GM21515 (cell line): ENCODE results near the gene TAF6.

ENCODE experiments used
- ATAC-seq: cut with Tn5 transposase; IDR thresholded peaks from one replicate; pipeline ENCODE4 v1.9.1; 2021; ENCODE audit not compliant: unreplicated experiment

Gene TAF6

DNA sequence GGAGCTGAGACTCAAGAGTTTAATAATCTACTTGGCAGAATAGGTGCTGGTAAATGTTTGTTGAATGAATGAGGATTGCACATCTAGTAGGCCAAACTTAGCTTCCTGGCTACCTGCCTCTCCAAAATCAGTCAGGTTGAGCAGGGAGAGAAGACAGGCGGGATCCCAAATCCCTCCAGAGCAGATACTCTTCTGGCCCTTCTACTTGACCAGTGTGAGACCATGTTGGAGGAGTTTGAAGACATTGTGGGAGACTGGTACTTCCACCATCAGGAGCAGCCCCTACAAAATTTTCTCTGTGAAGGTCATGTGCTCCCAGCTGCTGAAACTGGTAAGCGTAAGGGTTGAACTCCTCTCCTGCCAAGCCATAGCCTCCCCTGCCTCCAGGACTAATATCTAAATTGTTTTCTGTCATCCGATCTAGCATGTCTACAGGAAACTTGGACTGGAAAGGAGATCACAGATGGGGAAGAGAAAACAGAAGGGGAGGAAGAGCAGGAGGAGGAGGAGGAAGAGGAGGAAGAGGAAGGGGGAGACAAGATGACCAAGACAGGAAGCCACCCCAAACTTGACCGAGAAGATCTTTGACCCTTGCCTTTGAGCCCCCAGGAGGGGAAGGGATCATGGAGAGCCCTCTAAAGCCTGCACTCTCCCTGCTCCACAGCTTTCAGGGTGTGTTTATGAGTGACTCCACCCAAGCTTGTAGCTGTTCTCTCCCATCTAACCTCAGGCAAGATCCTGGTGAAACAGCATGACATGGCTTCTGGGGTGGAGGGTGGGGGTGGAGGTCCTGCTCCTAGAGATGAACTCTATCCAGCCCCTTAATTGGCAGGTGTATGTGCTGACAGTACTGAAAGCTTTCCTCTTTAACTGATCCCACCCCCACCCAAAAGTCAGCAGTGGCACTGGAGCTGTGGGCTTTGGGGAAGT, 5.4 kb upstream of the TAF6 start:
- ATAC-seq = no peak

DNA sequence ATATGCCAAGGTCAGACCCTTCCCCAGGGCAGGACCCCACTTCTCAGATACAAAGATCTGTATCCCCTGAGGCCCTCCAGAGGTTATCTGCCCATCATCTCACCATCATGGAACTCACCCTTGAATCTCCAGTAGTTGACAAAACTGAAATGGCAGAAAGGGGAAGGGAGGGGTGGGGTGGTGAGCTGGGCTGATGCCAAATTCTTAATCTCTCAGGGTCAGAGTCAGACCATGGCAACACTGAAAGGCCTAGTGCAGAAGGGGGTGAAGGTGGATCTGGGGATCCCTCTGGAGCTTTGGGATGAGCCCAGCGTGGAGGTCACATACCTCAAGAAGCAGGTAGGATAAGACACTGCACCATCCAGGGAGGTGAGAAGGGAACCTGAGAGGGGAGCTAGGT, 3.4 kb upstream of the TAF6 start:
- no peak for ATAC-seq

DNA sequence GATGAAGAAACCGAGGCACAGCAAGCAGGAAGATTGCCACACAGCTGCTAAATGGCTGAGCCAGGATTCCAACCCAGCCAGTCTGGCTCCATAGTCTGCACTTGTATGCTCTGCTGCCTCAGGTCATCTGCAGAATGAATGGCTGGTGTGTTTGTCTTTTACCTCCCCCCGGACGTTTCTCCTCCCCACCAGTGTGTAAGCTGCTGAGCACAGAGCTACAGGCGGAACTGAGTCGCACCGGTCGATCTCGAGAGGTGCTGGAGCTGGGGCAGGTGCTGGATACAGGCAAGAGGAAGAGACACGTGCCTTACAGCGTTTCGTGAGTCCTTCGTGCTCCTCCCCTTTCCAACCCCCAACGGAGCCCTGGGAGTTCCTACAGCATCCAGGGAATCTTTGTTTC, 2.9 kb upstream of the TAF6 start:
- no peak for ATAC-seq

DNA sequence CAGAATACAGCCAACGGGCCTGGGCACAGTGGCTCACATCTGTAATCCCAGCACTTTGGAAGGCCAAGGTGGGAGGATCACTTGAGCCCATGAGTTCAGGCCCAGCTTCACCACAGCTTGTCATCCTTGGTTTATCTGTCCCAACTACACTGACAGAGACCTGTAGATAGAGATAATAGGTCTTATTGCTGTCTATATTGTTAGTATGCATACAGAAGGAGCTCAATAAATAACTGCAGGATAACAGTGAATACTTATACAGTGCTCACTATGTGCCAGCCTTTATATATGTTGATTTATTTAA, 1.5 kb upstream of the TAF6 start:
- ATAC-seq = no peak

DNA sequence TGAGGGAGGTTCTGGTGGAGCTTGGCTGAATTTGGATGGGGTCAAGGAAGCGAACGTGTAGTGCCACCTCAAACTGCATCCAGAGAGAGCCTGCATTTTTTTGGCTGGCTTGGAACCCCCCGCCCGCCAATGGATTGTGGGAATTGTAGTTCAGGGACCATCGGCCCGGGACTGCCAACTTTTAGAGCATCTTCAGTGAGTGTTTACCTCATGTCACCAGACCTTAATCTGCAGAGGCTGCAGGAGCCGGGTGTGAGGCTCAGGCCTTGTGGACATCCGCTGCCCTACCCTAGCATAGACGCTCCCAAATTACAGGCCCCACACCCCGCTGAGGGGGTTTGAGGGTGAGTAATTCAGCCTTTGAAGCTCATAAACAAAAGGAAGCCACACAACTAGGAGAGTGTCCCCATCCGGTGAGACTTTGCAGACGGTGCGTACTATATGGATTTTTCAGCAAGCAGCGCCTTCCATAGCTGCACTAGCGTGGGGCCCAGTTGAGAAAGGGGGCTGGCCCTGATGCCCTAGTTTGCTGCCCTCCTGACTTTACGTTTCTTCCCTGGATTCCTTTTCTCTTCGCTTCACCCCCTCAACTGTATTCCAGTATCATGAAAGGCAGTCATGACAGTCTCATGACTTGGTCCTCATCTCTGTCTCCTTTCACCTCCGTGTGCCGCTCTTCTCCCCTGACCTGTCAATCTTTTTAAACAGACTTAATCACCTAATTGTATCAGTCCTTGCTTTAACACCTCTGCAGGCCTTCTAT, 993 bp upstream of the TAF6 start:
- peak; percentile 32 for ATAC-seq

DNA sequence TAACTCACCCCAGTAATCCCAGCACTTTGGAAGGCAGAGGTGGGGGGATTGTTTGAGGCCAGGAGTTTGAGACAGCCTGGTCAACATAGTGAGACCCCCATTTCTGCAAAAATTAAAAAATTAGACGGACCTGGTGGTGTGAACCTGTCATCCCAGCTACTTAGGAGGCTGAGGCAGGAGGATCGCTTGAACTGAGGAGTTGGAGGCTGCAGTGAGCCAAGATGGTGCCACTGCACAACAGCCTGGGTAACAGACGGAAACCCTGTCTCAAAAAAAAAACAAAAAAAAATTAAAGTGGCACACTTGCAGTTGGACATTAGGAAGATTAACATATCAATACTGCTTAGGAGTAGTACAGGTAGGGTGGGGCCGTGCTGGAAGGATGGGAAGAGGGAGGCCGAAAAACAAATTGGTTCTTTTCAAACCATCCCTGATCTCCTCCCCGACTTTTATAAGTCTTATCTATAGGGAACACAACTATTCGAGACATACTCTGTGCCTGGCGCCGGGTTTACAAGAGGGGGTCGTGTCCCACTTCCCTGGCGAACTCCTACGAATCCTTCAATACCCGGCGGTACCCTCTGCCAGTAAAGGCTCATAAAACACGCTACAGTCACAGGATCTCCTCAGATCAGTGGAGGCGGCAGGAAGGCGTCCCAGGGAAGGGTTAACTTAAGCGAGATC, 628 bp downstream of the TAF6 start:
- no peak for ATAC-seq

DNA sequence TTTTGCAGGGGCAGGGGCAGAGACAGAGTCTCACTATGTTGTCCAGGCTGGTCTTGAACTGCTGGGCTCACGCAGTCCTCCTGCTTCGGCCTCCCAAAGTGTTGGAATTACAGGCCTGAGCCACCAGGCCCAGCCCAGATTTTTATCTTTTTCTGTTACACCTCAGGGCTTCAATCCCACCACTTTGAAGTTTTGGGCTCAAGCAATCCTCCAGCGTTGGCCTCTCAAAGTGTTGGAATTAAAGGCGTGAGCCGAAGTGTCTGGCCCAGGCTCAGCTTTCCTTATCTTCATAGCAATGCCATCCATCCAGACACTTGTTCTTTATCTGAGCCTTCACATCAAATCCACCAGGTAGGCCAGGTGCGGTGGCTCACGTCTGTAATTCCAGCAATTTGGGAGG, 4.1 kb downstream of the TAF6 start:
- ATAC-seq = no peak

DNA sequence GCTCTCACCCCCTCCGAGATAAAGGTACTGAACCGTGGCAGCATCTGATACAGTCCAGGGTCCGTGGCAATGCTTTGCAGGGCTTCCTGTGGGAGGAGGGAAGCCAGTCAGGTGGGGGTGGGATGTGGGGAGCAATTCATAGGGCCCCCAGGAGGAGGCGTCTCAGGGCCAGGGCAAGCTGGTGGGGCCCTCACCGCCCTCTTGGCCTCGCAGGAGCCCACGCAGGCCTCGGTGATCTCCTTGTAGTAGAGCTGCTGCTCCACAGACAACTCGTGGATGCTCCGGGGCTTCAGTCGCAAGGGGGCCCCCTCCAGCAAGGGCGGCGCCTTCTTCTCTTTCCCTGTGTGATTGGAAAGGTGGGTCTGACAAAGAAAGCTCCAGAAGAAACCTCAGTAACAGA, 7.2 kb downstream of the TAF6 start:
- no peak for ATAC-seq

DNA sequence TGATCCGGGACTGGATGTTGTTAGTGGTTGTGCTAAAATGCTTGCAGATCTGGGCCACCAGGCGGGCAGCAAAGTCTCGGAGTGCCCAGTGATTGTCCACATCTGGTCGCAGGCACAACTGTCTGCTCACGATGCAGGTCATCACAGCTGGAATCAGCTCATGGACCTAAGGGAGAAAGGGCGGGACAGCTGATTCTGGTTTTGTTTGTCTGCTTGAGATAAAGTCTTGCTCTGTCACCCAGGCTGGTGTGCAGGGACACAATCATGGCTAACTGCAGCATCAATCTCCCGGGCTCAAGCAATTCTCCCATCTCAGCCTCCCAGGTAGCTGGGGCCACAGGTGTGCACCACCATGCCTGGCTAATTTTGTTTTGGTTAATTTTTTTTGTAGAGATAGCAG, 8.0 kb downstream of the TAF6 start:
- no peak for ATAC-seq

DNA sequence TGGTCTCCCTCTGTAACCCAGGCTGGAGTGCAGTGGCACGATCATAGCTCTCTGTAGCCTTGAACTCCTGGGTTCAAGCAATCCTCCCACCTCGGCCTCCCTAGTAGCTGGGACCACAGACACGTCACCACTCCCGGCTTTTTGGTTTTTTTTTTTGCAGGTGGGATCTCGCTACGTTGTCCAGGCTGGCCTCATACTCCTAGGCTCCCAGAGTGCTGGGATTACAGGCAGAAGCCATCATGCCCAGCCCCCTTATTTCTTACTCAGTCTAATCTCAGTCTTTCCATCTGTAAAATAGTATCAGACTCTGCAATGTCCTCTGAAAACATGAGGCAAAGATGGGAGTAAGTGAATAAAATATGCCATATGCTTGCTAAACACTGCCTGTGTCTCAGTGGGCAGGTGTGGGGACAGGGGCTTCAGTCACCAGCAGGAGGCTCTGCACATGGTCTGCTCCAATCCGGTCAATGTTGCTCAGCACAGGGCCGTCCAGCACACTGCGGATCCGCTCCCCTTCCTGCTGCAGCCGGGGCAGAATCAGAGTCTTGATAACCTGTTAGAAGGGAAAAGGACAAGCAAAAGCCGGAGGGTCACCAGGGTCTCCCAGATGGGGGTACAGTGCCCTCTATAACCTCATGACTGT, 9.5 kb downstream of the TAF6 start:
- ATAC-seq = no peak

DNA sequence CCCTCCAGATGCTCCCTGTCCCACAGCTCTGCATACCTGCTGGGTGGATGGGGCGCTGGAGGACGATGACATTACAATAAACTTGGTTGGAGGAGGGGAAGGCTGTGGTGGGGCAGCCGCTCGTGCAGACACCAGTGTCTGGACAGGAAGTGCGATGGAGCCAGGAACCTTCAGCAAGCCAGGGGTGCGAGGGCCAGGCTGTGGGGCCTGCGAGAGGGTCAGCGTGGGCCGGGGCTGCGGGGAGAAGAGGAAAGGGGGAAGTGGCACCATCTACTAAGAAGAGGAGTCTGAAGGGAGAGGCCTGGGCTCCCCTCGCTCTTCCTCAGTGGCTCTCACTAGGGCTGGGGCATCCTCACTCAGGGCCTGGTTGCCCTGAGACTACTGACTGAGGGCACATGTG, 11.3 kb downstream of the TAF6 start:
- ATAC-seq = no peak

DNA sequence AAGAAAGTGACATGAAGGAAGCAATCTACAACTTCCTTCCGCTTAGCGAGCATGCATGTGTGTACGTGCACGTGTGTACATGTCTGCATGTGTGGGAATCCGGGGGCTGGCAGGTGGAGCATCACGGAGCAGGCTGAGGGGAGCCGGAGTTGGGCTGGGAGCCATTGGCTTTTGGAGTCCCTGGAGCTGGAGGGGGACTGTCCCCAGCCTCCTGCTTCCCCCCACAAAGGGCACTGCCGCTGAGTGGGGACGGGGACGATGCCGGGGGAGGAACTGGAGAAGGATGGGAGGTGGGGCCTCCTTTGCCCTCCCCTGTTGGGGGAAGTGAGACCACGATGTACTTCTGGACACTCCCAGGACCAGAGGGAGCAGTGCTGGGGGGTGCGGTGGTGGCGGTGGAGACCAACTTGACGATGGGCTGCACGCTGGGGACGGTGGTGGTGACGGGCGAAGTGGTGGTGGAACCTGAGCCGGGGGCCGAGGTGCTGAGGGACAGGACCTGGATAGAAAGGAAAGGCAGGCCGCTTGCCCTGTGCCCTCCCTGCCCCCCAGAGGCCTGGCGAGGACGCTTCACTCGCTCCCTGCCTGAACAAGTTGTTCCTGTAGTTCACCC, 11.9 kb downstream of the TAF6 start:
- no peak for ATAC-seq

DNA sequence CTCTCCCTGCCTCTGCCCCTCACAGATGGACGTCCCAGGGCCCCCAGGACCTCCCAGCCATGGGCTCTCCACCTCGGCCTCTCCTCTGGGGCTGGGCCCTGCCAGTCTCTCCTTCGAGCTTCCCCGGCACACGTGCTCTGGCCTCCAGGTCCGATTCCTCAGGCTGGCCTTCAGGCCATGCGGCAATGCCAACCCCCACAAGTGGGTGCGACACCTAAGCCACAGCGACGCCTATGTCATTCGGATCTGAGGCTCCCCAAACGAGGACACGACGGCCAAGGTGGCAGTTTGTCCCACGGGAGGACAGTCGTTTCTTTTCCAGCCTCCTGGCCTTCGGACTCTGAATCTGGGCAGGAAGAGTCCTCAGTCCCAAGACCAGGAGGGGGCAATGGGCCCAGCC, 12.5 kb downstream of the TAF6 start:
- ATAC-seq = no peak

DNA sequence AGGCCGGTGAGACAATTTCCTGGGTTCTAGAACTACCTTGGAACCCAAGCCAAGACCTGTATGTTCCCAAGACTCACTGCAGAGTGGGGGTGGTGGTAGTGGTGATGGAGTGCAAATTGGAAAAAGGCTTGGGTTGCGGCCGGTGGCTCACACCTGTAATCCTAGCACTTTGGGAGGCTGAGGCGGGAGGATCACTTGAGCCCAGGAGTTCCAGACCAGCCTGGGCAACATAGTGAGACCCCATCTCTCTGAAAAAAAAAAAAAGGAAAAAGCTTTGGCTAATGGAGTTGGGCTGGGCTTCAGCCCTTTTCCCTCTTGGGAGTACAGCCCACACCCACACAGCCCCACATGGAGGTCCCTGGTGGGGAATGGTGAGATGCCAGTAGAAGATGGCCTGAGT, 13.6 kb downstream of the TAF6 start:
- ATAC-seq = no peak

DNA sequence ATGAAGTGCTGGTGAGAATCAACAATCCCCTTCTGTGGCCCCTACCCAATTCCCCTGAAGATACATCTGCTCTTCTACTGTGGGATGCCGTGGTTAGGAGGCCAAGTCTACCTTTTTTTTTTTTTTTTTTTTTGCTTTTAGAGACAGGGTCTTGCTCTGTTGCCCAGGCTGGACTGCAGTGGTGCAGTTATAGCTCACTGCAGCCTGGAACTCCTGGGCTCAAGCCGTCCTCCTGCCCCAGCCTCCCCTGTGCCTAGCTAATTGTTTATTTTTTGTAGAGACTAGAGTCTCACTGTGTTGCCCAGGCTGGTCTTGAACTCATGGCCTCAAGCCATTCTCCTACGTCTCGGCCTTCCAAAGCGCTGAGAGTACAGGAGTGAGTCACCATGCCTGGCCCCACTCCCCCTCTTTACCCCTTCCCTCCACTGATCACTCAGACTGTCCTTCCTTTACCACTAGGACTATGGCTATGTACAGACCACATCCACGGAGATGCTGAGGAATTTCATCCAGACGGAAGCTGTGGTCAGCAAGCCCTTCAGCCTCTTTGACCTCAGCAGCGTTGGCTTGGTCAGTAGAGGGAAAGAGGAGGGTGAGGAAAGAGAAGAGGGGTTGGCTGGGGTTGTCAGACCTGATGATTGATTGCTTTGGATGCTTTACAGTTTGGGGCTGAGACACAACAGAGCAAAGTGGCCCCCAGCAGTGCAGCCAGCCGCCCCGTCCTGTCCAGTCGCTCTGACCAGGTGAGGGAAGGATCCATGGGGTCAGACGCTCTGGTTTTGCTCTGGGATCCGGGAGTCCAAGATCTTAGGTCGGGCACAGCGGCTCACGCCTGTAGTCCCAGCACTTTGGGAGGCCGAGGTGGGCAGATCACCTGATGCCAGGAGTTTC, 16.0 kb downstream of the TAF6 start:
- ATAC-seq = no peak

DNA sequence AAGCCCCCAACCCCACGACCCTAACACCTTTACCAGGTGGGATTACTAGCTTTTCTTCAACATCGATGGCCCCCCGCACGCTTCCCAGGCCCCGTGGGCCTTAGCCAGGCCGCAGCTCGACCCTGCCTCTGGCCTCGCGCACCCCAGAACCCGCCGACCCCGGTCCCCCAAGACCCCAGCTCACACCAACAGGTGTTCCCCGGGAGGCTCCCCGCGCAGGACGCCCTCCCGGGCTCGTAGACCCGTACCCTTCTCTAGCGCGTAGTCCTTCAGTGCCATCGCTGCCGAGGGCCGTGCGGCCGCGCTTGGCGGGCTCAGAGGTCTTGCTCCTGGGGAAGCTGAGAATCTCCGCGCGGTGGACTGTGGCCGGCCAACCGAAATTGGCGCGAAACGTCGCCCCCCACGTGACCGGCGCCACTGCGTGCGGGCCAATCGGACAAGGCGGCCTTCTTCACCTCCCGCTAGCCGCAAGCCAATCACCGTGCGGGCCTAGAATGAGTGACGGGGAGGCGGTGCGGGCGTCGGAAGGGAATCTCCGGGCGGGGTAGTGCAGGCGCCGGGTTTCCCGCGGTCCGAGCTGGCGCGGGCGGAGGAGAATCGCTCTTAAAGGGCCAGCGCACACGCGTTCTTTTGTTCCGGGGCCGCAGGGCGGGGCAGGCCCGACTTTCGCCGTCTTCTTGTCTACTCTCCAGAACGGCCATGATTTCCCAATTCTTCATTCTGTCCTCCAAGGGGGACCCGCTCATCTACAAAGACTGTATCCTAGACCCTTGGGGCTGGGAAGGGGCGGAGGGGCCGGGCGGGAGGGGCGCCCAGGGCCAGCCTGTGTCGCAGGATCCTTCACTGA, 17.9 kb downstream of the TAF6 start, which contains the start of the genes AP4M1 and MCM7:
Gene AP4M1, plus strand, starts transcription at position 628 of the 847 bp plus-strand sequence. Its CDS starts 72 bp downstream, at position 700.
Gene MCM7, minus strand, starts transcription at position 382 of the 847 bp plus-strand sequence. Its CDS starts 103 bp downstream, at position 279.
- ATAC-seq = peak; percentile 74

DNA sequence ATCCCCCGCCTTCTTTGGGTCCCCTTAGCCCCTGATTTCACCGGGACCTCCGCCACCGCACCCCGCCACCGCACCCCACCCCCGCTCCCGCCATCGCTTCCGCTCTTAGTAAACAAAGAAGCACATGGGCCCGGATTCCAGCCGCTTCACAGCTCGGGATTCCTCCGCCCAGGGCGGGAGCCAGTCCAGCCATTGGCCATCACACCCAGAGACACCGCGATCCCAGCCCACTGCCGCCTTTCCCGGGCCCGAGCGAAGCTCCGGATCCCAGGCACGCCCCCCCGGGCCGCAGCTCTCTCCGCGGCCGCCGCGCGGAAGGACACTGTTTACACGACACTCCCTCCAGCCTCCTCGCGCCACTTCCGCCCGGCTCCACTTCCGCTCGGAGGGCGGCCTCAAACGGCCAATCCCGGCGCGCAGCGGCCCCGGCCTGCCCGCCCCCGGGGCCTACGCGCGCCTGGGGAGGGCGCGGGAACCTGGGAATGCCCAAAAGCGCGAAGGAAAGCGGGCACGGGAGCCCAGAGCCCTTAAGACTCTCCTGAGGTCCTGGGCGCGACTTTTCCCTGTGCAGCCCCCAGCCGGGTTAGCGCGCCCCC, 18.6 kb downstream of the TAF6 start:
- ATAC-seq = peak; percentile 58

DNA sequence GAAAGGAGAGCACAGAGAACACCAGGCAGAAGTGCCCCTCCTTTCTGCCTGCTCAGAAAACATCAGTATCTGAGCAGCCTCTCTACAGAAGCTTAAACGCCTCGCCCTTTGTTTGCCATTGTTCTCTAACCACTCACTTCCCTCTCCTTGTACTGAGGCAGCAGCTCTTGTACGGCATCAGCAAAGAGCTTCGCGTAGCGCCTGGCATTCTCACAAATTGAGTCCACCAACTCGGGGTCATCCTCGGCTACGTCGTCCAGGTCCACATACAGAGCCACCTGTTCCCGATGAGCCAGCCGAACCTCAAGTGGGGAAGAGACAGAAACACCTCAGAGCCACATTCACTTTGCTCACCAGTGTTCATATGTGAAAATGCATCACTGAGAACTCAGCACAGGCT, 19.7 kb downstream of the TAF6 start:
- ATAC-seq = no peak
